WTC11 (cell line): ENCODE data around the gene LIMCH1. TPM values are rescaled to one million over a fixed set of nuclear protein-coding genes. Genes with fewer than 3 reads are reported as not detected.
"Not testable (repeated sequence)": the region's sequence is repeated elsewhere in the genome, so short reads cannot be mapped to it uniquely, and the experiment has no call there.

Experiments
- ATAC-seq: fragments of 200-7000 bp; cut with Tn5 transposase; 2 replicates; pipeline ENCODE4 v1.10.0; 2021; ENCODE audit warnings: mild to moderate bottlenecking, moderate library complexity
- CTCF ChIA-PET: fragments of 300-600 bp; sonication (Branson Sonifier 250); formaldehyde crosslinking; loops from one replicate; lab custom pipeline; 2021; ENCODE audit warnings: antibody characterized with exemption; lab: Charles Lee
- POLR2A ChIA-PET: fragments of 350-600 bp; sonication (Branson Sonifier 250); formaldehyde crosslinking; loops from one replicate; lab custom pipeline; 2021; ENCODE audit warnings: antibody characterized with exemption; lab: Charles Lee
- DNase-seq: peaks from one replicate; pipeline ENCODE4 v3.0.0; 2021; ENCODE audit warnings: low spot score
- H3K27ac Mint-ChIP-seq: 2 replicates; pipeline ENCODE4 v1.8.0; 2021; ENCODE audit warnings: mixed read lengths
- H3K27me3 Mint-ChIP-seq: 2 replicates; pipeline ENCODE4 v1.8.0; 2021; ENCODE audit warnings: low read depth, mild to moderate bottlenecking, moderate library complexity, mixed read lengths
- H3K36me3 Mint-ChIP-seq: 2 replicates; pipeline ENCODE4 v1.8.0; 2021; ENCODE audit warnings: mixed read lengths
- H3K4me1 Mint-ChIP-seq: 2 replicates; pipeline ENCODE4 v1.8.0; 2022; ENCODE audit warnings: mixed read lengths
- H3K4me3 Mint-ChIP-seq: 2 replicates; pipeline ENCODE4 v1.8.0; 2021; ENCODE audit warnings: mild to moderate bottlenecking, moderate library complexity, mixed read lengths
- H3K9me3 Mint-ChIP-seq: 2 replicates; pipeline ENCODE4 v1.8.0; 2021; ENCODE audit warnings: mixed read lengths
- AR ChIP-seq: fragments of 250-450 bp; sonication (Bioruptor Pico); IDR thresholded peaks from 2 replicates; pipeline ENCODE4 v1.9.0; 2021; ENCODE audit warnings: mild to moderate bottlenecking
- ATF3 ChIP-seq: sonication (generic); formaldehyde crosslinking; conservative IDR thresholded peaks from 2 replicates; pipeline ENCODE4 v1.8.1; 2022; ENCODE audit warnings: mild to moderate bottlenecking, missing genetic modification reagents
- E2F5 ChIP-seq: sonication (generic); formaldehyde crosslinking; IDR thresholded peaks from 2 replicates; pipeline ENCODE4 v1.8.1; 2022; ENCODE audit warnings: mild to moderate bottlenecking, moderate library complexity, missing genetic modification reagents
- FOXP4 ChIP-seq: sonication (generic); formaldehyde crosslinking; IDR thresholded peaks from 2 replicates; pipeline ENCODE4 v1.8.0; 2022; ENCODE audit warnings: mild to moderate bottlenecking, missing genetic modification reagents
- GABPB1 ChIP-seq: sonication (generic); formaldehyde crosslinking; IDR thresholded peaks from 2 replicates; pipeline ENCODE4 v1.8.1; 2023; ENCODE audit warnings: mild to moderate bottlenecking, missing genetic modification reagents
- JUN ChIP-seq: sonication (generic); formaldehyde crosslinking; IDR thresholded peaks from 2 replicates; pipeline ENCODE4 v1.8.0; 2023; ENCODE audit warnings: mild to moderate bottlenecking, missing genetic modification reagents
- NFYB ChIP-seq: sonication (generic); formaldehyde crosslinking; conservative IDR thresholded peaks from 2 replicates; pipeline ENCODE4 v1.8.0; 2022; ENCODE audit warnings: low read depth, missing genetic modification reagents
- NR1H2 ChIP-seq: sonication (generic); formaldehyde crosslinking; IDR thresholded peaks from 2 replicates; pipeline ENCODE4 v1.9.0; 2021; ENCODE audit warnings: mild to moderate bottlenecking, moderate library complexity, missing genetic modification reagents
- NR2C2 ChIP-seq: sonication (generic); formaldehyde crosslinking; IDR thresholded peaks from 2 replicates; pipeline ENCODE4 v1.8.0; 2022; ENCODE audit warnings: mild to moderate bottlenecking, missing genetic modification reagents
- NR3C1 ChIP-seq: sonication (generic); formaldehyde crosslinking; conservative IDR thresholded peaks from 2 replicates; pipeline ENCODE4 v1.8.1; 2023; ENCODE audit warnings: low read depth, mild to moderate bottlenecking, missing genetic modification reagents
- RELA ChIP-seq: sonication (generic); formaldehyde crosslinking; IDR thresholded peaks from 2 replicates; pipeline ENCODE4 v1.8.1; 2022; ENCODE audit warnings: missing genetic modification reagents, mild to moderate bottlenecking, borderline replicate concordance
- STAT6 ChIP-seq: sonication (generic); formaldehyde crosslinking; conservative IDR thresholded peaks from 2 replicates; pipeline ENCODE4 v1.8.1; 2023; ENCODE audit warnings: mild to moderate bottlenecking, low read depth, missing genetic modification reagents, moderate library complexity
- TP53 ChIP-seq: sonication (generic); formaldehyde crosslinking; IDR thresholded peaks from 2 replicates; pipeline ENCODE4 v1.8.1; 2023; ENCODE audit warnings: mild to moderate bottlenecking, missing genetic modification reagents
- ZNF532 ChIP-seq: fragments of 250-450 bp; sonication (Bioruptor Pico); IDR thresholded peaks from 2 replicates; pipeline ENCODE4 v1.9.0; 2021; ENCODE audit warnings: mild to moderate bottlenecking, borderline replicate concordance
- total RNA-seq: library from RNA; stranded (reverse); gene quantifications from 3 replicates; pipeline ENCODE4 v1.2.3, GENCODE V29; 2021

The LIMCH1 gene
- total RNA-seq, 1 experiment from 2014 or later: 0.92 TPM

GRCh38 chr4:41647383-41647782 is 109.4 kb downstream of the LIMCH1 start (continued):
- TF ChIP-seq ZNF532 (CRISPR knock-in tag): no peak
- TF ChIP-seq AR (CRISPR knock-in tag): no peak
- no peak for TF ChIP-seq NFYB (CRISPR knock-in tag)
- TF ChIP-seq NR2C2 (CRISPR knock-in tag): no peak

GRCh38 chr4:41651150-41651549 is 113.2 kb downstream of the LIMCH1 start:
- POLR2A ChIA-PET, H3K4me3 Mint-ChIP-seq, H3K27me3 Mint-ChIP-seq, H3K27ac Mint-ChIP-seq, H3K36me3 Mint-ChIP-seq, ATAC-seq, H3K4me1 Mint-ChIP-seq, DNase-seq, H3K9me3 Mint-ChIP-seq: not testable (repeated sequence)
- CTCF ChIA-PET: interaction anchor here (1.8 to 3.2 kb wide), 2 partner anchors 11 to 370 kb away, joined by 6 to 12 read pairs; no protein-coding TSS in a partner anchor

GRCh38 chr4:41652971-41653370 is 115.0 kb downstream of the LIMCH1 start:
- peaks cover 6% of the 10 kb centered on the region for H3K4me1 Mint-ChIP-seq
- DNase-seq: no peak
- H3K4me3 Mint-ChIP-seq: no peak overlapping the region
- POLR2A ChIA-PET: no interaction called here
- CTCF ChIA-PET: interaction anchor here (1.2 kb wide), 1 partner anchor 9 kb away, joined by 6 read pairs; no protein-coding TSS in a partner anchor
- H3K9me3 Mint-ChIP-seq: no peaks in the 10 kb centered on the region
- H3K27ac Mint-ChIP-seq: no peak overlapping the region
- no peaks in the 10 kb centered on the region for H3K36me3 Mint-ChIP-seq
- no peak for ATAC-seq
- H3K27me3 Mint-ChIP-seq: no peaks in the 10 kb centered on the region
- no peak for TF ChIP-seq RELA (CRISPR knock-in tag)
- TF ChIP-seq GABPB1 (CRISPR knock-in tag): no peak
- TF ChIP-seq NR1H2 (CRISPR knock-in tag): no peak
- no peak for TF ChIP-seq JUN
- TF ChIP-seq TP53 (CRISPR knock-in tag): no peak

- DNase-seq (no peak), ATAC-seq (peak; percentile 47; the same call in 1 of the 2 replicates)
- TF ChIP-seq ATF3 (CRISPR knock-in tag): no peak
- peaks cover 9% of the 10 kb centered on the region for H3K4me1 Mint-ChIP-seq
- ChIA-PET POLR2A (no interaction called here), CTCF (interaction anchor here (1.2 kb wide), 1 partner anchor 9 kb away, joined by 6 read pairs; no protein-coding TSS in a partner anchor)
- no peak overlapping the region for H3K4me3 Mint-ChIP-seq
- no peak overlapping the region for H3K27ac Mint-ChIP-seq
- H3K9me3 Mint-ChIP-seq: no peaks in the 10 kb centered on the region
- H3K36me3 Mint-ChIP-seq: no peaks in the 10 kb centered on the region
- H3K27me3 Mint-ChIP-seq: no peaks in the 10 kb centered on the region
These were observed 115.6 kb downstream of the LIMCH1 start for GRCh38 chr4:41653523-41653922.

- POLR2A ChIA-PET: no interaction called here
- ATAC-seq: no peak
- no peak for TF ChIP-seq E2F5
- no peak for TF ChIP-seq FOXP4
- TF ChIP-seq STAT6 (CRISPR knock-in tag): no peak
- no peak for TF ChIP-seq NR3C1 (CRISPR knock-in tag)
These were observed 117.2 kb downstream of the LIMCH1 start for GRCh38 chr4:41655177-41655576.

More at GRCh38 chr4:41655177-41655576, 117.2 kb downstream of the LIMCH1 start:
- Mint-ChIP-seq H3K27me3 (no peaks in the 10 kb centered on the region), H3K9me3 (no peaks in the 10 kb centered on the region), H3K27ac (no peak overlapping the region), H3K4me3 (no peak overlapping the region), H3K4me1 (peaks cover 9% of the 10 kb centered on the region), H3K36me3 (no peaks in the 10 kb centered on the region)
- DNase-seq: no peak
- CTCF ChIA-PET: interaction anchor here (0.6 to 1.1 kb wide), 2 partner anchors 291 to 374 kb away, joined by 3 read pairs; no protein-coding TSS in a partner anchor
